Testis (tissue), 2 donors: Measurements from ENCODE around the gene SRBD1.

ENCODE experiments used
- POLR2A ChIP-seq: fragments of 450-650 bp; IDR thresholded peaks from one replicate; pipeline ENCODE4 v1.6.1; 2017; ENCODE audit warnings: antibody characterized with exemption, mild to moderate bottlenecking, moderate library complexity
- TF ChIP-seq, protein P1 (sequence below), 3 experiments: fragments of 450-650 bp in 2 of 3; fragments of 200-600 bp in 1 of 3; sonication (generic) in 1 of 3; IDR thresholded peaks; one replicate each; pipeline ENCODE4 v1.5.1; 2016 to 2019; ENCODE audit warnings: antibody characterized with exemption in 3 of 3, mild to moderate bottlenecking in 2 of 3, moderate library complexity in 1 of 3

DNA sequence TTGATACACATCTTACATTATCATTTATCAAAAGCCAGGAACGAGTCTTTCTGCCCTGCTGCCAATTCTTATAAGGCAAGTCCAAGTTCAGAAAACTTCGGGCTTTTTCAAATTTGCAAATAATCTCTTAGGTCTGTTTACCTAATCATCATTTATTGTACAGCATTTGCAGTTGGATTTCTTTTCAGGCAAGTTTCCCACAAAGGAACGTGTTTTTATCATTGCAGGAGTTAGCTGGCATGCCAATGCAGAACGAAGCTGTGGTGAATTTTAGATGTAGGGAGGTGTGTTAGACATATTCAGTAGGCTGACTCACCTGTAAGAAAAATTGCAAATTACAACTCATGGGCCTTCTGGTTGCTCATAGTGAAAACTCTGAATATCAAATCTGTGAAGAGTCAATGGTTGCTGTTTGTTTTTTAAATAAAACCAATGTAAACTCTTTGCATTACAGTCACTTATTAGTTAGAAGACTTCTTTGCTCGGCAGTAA, 209.6 kb downstream of the SRBD1 start:
- no peak for TF ChIP-seq POLR2A
- TF ChIP-seq, protein P1, sequence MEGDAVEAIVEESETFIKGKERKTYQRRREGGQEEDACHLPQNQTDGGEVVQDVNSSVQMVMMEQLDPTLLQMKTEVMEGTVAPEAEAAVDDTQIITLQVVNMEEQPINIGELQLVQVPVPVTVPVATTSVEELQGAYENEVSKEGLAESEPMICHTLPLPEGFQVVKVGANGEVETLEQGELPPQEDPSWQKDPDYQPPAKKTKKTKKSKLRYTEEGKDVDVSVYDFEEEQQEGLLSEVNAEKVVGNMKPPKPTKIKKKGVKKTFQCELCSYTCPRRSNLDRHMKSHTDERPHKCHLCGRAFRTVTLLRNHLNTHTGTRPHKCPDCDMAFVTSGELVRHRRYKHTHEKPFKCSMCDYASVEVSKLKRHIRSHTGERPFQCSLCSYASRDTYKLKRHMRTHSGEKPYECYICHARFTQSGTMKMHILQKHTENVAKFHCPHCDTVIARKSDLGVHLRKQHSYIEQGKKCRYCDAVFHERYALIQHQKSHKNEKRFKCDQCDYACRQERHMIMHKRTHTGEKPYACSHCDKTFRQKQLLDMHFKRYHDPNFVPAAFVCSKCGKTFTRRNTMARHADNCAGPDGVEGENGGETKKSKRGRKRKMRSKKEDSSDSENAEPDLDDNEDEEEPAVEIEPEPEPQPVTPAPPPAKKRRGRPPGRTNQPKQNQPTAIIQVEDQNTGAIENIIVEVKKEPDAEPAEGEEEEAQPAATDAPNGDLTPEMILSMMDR (IDR thresholded peaks at IDR 0.05): no peak
